ENCODE results near the gene LRRC8B. TPM values are rescaled to one million over a fixed set of nuclear protein-coding genes. Genes with fewer than 3 reads are reported as not detected.

The LRRC8B gene
- total RNA-seq, 1 donor from 2014 or later: 1.2 TPM

DNA sequence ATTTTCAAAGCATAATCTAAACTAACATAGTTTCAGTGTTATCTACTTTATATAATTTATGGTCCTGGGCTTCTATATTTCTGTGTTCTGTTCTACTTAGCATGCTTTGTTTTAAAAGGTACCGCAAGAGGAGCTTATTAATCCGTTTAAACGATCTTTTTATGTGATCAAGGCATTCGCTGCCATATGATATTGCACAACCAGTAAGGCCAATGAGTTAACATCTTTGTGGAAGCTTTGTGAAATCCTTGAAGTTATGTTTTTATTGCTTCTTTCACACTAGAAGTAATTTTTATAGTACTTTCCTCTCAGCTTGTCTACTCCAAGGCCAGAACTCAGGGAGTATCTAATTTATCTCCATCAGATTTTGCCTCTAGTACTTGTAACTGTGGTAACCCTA is 117.2 kb downstream of the LRRC8B start:
- TF ChIP-seq, protein P1, sequence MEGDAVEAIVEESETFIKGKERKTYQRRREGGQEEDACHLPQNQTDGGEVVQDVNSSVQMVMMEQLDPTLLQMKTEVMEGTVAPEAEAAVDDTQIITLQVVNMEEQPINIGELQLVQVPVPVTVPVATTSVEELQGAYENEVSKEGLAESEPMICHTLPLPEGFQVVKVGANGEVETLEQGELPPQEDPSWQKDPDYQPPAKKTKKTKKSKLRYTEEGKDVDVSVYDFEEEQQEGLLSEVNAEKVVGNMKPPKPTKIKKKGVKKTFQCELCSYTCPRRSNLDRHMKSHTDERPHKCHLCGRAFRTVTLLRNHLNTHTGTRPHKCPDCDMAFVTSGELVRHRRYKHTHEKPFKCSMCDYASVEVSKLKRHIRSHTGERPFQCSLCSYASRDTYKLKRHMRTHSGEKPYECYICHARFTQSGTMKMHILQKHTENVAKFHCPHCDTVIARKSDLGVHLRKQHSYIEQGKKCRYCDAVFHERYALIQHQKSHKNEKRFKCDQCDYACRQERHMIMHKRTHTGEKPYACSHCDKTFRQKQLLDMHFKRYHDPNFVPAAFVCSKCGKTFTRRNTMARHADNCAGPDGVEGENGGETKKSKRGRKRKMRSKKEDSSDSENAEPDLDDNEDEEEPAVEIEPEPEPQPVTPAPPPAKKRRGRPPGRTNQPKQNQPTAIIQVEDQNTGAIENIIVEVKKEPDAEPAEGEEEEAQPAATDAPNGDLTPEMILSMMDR (IDR thresholded peaks at IDR 0.05): no peak
- no peaks in the 10 kb centered on the region for H3K4me1 Mint-ChIP-seq (ENCODE audit: low read depth)
- H3K4me3 Mint-ChIP-seq (ENCODE audit: unreplicated experiment): no peak overlapping the region

DNA sequence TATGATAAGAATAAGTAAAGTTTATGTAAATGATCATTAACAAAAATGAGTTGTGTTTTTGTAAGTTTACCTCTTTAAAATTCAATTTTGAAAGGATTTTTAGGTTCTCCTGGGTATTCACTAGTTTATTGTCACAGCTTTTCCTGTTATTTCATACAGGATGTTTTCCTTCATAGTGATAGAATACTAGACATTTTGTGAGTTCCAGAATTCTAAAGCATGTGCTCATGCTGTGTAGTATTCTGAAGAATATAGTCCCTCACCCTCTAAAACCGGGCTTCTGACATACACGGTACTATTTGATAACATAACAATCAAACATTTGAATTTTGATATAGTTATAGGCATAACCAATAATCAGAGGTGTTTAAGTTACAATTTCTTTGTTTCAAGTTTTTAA is 118.9 kb downstream of the LRRC8B start:
- no peaks in the 10 kb centered on the region for H3K27me3 Mint-ChIP-seq (ENCODE audit: low read depth)
- no peaks in the 10 kb centered on the region for H3K4me1 Mint-ChIP-seq (ENCODE audit: low read depth)
- DNase-seq (ENCODE audit: low spot score): no peak
- H3K36me3 Mint-ChIP-seq (ENCODE audit: low read depth): peaks cover 3% of the 10 kb centered on the region
- H3K27ac Mint-ChIP-seq (ENCODE audit: unreplicated experiment): no peak overlapping the region
- H3K9me3 Mint-ChIP-seq (ENCODE audit: low read depth): peaks cover 8% of the 10 kb centered on the region
- no peak overlapping the region for H3K4me3 Mint-ChIP-seq (ENCODE audit: unreplicated experiment)
- TF ChIP-seq, protein P1 (IDR thresholded peaks at IDR 0.05): no peak

More for the DNA sequence above, 117.2 kb downstream of the LRRC8B start:
- DNase-seq (ENCODE audit: low spot score): no peak
- Mint-ChIP-seq H3K27ac (ENCODE audit: unreplicated experiment) (no peak overlapping the region), H3K9me3 (ENCODE audit: low read depth) (peaks cover 8% of the 10 kb centered on the region), H3K27me3 (ENCODE audit: low read depth) (no peaks in the 10 kb centered on the region), H3K36me3 (ENCODE audit: low read depth) (peaks cover 3% of the 10 kb centered on the region)

DNA sequence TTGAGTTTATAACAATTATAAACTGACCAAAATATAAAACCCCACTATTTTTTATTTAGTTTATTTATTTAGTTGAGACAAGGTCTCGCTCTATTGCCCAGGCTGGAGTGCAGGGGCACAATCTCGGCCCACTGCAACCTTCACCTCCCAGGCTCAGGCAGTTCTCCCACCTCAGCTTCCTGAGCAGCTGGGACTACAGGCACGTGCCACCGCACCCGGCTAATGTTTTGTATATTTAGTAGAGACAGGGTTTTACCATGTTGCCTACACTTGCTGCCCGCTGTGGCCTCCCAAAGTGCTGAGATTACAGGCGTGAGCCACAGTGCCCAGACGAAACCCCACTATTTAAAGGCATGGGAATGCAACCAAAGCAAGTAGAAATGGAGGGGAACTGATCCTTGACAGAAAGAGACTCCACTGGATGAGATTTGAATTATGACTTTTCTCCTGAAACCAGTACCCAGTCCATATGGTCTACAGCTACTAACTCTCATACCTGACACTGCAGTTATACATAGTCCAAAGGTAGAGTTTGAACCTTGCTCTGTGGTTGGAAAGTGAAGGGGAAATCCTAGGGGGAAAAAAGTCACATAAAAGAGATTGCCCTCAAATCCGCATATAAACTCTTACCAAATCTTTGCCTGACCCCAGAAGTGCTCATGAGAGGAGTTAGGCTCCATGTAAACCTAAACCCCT is 119.6 kb downstream of the LRRC8B start:
- Mint-ChIP-seq H3K27ac (ENCODE audit: unreplicated experiment) (no peak overlapping the region), H3K27me3 (ENCODE audit: low read depth) (no peaks in the 10 kb centered on the region), H3K4me3 (ENCODE audit: unreplicated experiment) (no peak overlapping the region), H3K36me3 (ENCODE audit: low read depth) (peaks cover 3% of the 10 kb centered on the region), H3K9me3 (ENCODE audit: low read depth) (peaks cover 8% of the 10 kb centered on the region), H3K4me1 (ENCODE audit: low read depth) (no peaks in the 10 kb centered on the region)
- DNase-seq (ENCODE audit: low spot score): no peak
- TF ChIP-seq, protein P1 (IDR thresholded peaks at IDR 0.05): no peak

DNA sequence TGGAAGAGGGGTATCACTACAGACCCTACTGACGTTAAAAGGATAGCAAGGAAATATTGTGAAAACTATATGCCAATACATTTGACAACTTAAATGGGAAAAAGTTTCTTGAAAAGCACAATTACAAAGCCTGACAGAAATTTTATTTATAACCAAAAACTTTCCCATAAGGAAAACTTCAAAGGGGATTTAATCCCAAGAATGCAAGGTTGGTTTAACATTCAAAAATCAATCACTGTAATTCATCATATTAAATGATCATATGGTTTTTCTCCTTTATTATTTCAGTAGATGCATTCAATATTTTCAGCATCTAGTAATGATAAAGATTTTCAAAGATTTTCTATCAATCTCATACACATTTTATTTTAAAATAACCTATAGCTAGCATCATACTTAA is 121.6 kb downstream of the LRRC8B start:
- TF ChIP-seq, protein P1 (IDR thresholded peaks at IDR 0.05): no peak
- no peak overlapping the region for H3K27ac Mint-ChIP-seq (ENCODE audit: unreplicated experiment)
- no peak for DNase-seq (ENCODE audit: low spot score)
- peaks cover 13% of the 10 kb centered on the region for H3K4me1 Mint-ChIP-seq (ENCODE audit: low read depth)
- peaks cover 8% of the 10 kb centered on the region for H3K9me3 Mint-ChIP-seq (ENCODE audit: low read depth)
- peaks cover 3% of the 10 kb centered on the region for H3K36me3 Mint-ChIP-seq (ENCODE audit: low read depth)
- no peaks in the 10 kb centered on the region for H3K27me3 Mint-ChIP-seq (ENCODE audit: low read depth)
- H3K4me3 Mint-ChIP-seq (ENCODE audit: unreplicated experiment): no peak overlapping the region

Other genes starting within 250 kb of the LRRC8B start
- not detected in 3 replicates for gene GBP6, start 160.8 kb upstream of the LRRC8B start, total RNA-seq
- 2.3 to 2.6 TPM (median 2.3 TPM) in 3 replicates for gene LRRC8C, start 108.3 kb downstream of the LRRC8B start, total RNA-seq